GM23248 (cell line): ENCODE measurements around the gene SYNE3.

ENCODE experiments used
- EZH2 ChIP-seq: fragments of 200-600 bp; sonication (generic); IDR thresholded peaks from 2 replicates; pipeline ENCODE4 v1.6.1; 2018; ENCODE audit warnings: antibody characterized with exemption, mild to moderate bottlenecking; ENCODE audit not compliant: insufficient read depth, poor library complexity, severe bottlenecking
- EZH2phosphoT487 ChIP-seq: fragments of 200-600 bp; sonication (generic); IDR thresholded peaks from 2 replicates; pipeline ENCODE4 v1.6.1; 2018; ENCODE audit warnings: antibody characterized with exemption, moderate library complexity, mild to moderate bottlenecking, low read depth; ENCODE audit not compliant: insufficient read depth

DNA sequence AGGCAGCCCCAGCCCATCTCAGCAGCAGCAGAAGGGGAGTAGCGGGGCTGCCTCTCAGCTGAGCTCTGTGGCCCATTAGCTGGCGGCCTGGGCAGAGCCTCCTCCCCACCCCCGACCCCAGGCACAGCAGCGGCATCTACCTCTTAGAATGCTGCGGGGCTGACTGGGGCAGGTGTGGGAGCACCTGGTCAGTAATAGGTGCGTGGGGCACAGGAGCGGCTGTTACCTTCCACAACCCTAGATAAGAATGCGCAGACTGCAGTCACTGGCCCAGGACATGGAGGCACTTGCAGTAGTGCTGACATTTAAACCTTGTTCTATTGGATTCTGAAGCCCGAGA lies 35.6 kb downstream of the SYNE3 start:
- TF ChIP-seq EZH2phosphoT487 (no peak), EZH2 (no peak)
